NCI-H82 (cell line): ENCODE data around the gene MEI4.
A peak's percentile ranks its signal among the peaks of the same experiment; 100 is the strongest.
"Not testable (repeated sequence)": the region's sequence is repeated elsewhere in the genome, so short reads cannot be mapped to it uniquely, and the experiment has no call there.

Experiments used
- DNase-seq: peaks from one replicate; lab custom pipeline; 2025; lab: John Stamatoyannopoulos, UW

The MEI4 gene

GRCh38 chr6:77816766-77817270, 164.0 kb downstream of the MEI4 start:
- no peak for DNase-seq

- no peak for DNase-seq
Observed at GRCh38 chr6:77822265-77822664, 169.4 kb downstream of the MEI4 start.

- DNase-seq: no peak
Observed at GRCh38 chr6:77825204-77825603, 172.4 kb downstream of the MEI4 start.

GRCh38 chr6:77829736-77830135, 176.9 kb downstream of the MEI4 start:
- no peak for DNase-seq

- DNase-seq: not testable (repeated sequence)
Observed at GRCh38 chr6:77833749-77834148, 180.9 kb downstream of the MEI4 start.

- DNase-seq: no peak
Observed at GRCh38 chr6:77834591-77834996, 181.8 kb downstream of the MEI4 start.

GRCh38 chr6:77837034-77837784, 184.4 kb downstream of the MEI4 start:
- peak; percentile 36 for DNase-seq

GRCh38 chr6:77839292-77839691, 186.5 kb downstream of the MEI4 start:
- DNase-seq: no peak

GRCh38 chr6:77844822-77845221, 192.0 kb downstream of the MEI4 start:
- no peak for DNase-seq

GRCh38 chr6:77853401-77853800, 200.6 kb downstream of the MEI4 start:
- DNase-seq: no peak

- no peak for DNase-seq
Observed at GRCh38 chr6:77856391-77856790, 203.6 kb downstream of the MEI4 start.

- DNase-seq: no peak
Observed at GRCh38 chr6:77857421-77857820, 204.6 kb downstream of the MEI4 start.

- DNase-seq: no peak
Observed at GRCh38 chr6:77876300-77876699, 223.5 kb downstream of the MEI4 start.

GRCh38 chr6:77879527-77879926, 226.7 kb downstream of the MEI4 start:
- peak; percentile 11 for DNase-seq

- DNase-seq: no peak
Observed at GRCh38 chr6:77880501-77880900, 227.7 kb downstream of the MEI4 start.

- no peak for DNase-seq
Observed at GRCh38 chr6:77883851-77884250, 231.0 kb downstream of the MEI4 start.

GRCh38 chr6:77893391-77893790, 240.6 kb downstream of the MEI4 start:
- no peak for DNase-seq

- no peak for DNase-seq
Observed at GRCh38 chr6:77906070-77906469, 253.2 kb downstream of the MEI4 start.

GRCh38 chr6:77910826-77911225, 258.0 kb downstream of the MEI4 start:
- no peak for DNase-seq

- peak; percentile 39 for DNase-seq
Observed at GRCh38 chr6:77926198-77926751, 273.4 kb downstream of the MEI4 start.

- no peak for DNase-seq
Observed at GRCh38 chr6:77930382-77930781, 277.5 kb downstream of the MEI4 start.

- no peak for DNase-seq
Observed at GRCh38 chr6:77930952-77931351, 278.1 kb downstream of the MEI4 start.

- DNase-seq: no peak
Observed at GRCh38 chr6:77962070-77962469, 309.2 kb downstream of the MEI4 start.

- DNase-seq: no peak
Observed at GRCh38 chr6:77965449-77965848, 312.6 kb downstream of the MEI4 start.
